OCI-M2 (cell line): ENCODE measurements around the gene NBEAL2.
"Not testable (repeated sequence)": the region's sequence is repeated elsewhere in the genome, so short reads cannot be mapped to it uniquely, and the experiment has no call there.

Source experiments
- DNase-seq: peaks from one replicate; lab custom pipeline; 2025; ENCODE audit not compliant: unreplicated experiment; lab: John Stamatoyannopoulos, UW

NBEAL2 gene

GRCh38 chr3:47035645-47036044, 56.2 kb downstream of the NBEAL2 start:
- no peak for DNase-seq

GRCh38 chr3:47036145-47036544, 56.7 kb downstream of the NBEAL2 start:
- DNase-seq = no peak

- not testable (repeated sequence) for DNase-seq
Observed at GRCh38 chr3:47037302-47037701, 57.8 kb downstream of the NBEAL2 start.

GRCh38 chr3:47041114-47041513, 61.6 kb downstream of the NBEAL2 start:
- no peak for DNase-seq

GRCh38 chr3:47042231-47042791, 62.8 kb downstream of the NBEAL2 start:
- DNase-seq = no peak

GRCh38 chr3:47047069-47047468, 67.6 kb downstream of the NBEAL2 start:
- no peak for DNase-seq

GRCh38 chr3:47047673-47048072, 68.2 kb downstream of the NBEAL2 start:
- no peak for DNase-seq

- DNase-seq = no peak
Observed at GRCh38 chr3:47054412-47054811, 74.9 kb downstream of the NBEAL2 start.

GRCh38 chr3:47056705-47057104, 77.2 kb downstream of the NBEAL2 start:
- DNase-seq = no peak

- DNase-seq = no peak
Observed at GRCh38 chr3:47057212-47057671, 77.8 kb downstream of the NBEAL2 start.
